Measurements from ENCODE around the gene OMD.

OMD gene

DNA sequence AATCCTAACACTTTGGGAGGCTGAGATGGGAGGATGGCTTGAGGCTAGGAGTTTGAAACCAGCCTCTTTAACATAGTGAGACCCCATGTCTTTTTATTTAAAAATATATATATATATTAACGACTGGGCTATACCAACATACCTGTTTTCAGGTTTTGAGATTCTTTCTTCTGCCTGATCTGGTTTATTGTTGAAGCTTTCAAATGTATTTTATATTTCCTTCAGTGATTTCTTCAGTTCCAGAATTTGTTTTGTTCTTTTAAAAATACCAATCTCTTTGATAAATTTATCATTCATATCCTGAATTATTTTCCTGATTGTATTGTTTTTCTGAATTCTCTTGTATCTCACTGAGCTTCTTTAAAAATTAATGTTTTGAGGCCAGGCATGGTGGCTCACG lies 51.1 kb downstream of the OMD start:
- DNase-seq (ENCODE audit: low read depth in 3 of 3, low spot score in 1 of 3): no peak

DNA sequence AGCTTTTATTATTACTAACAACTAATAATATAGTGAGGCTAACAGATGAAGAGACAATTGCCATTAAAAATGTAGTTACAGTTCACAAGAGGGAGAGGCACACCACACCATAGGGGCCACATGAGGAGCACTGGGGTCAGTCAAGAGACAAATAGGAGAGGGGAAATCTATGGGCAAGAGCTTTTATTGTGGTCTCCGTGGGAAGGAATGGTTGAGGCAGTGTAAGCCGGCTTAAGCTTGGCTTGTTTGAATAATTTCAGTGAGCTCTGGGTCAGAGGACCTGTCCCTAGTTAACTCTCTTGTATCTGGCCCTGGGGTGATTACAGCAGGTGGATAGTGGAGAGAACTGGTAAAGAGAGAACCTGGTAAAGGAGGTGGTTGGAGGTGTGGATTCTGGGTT lies 55.2 kb downstream of the OMD start:
- DNase-seq (ENCODE audit: low read depth in 3 of 3, low spot score in 1 of 3): no peak
